ENCODE measurements around the gene CLIP4. TPM values are rescaled to one million over a fixed set of nuclear protein-coding genes. Genes with fewer than 3 reads are reported as not detected.

Gene CLIP4
- total and polyA plus RNA-seq, 2 experiments from 2014 or later = 4.2 to 7.0 TPM

DNA sequence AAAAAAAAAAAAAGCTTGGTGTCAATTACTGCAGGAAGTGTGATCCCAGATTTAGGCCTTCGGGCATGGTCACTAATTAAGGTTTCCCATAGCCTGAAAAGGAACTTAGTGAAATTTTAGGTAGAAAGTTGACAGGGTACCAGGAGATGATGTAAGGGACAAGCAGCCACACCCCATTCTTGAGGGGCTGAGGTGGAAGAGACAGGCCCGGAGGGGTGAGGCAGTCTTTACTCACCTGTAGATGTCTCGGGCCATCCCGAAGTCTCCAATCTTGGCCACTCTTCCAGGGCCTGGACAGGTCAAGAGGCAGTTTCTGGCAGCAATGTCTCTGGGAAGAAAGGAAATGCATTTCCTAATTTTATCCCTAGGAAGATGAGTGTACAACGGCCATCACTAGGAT, 94.3 kb downstream of the CLIP4 start:
- Histone ChIP-seq H3K36me3 (no peaks in the 10 kb centered on the region), H3K27me3 (no peaks in the 10 kb centered on the region), H3K4me3 (no peak overlapping the region), H3K9me3 (ENCODE audit: low read depth) (no peaks in the 10 kb centered on the region), H3K4me1 (ENCODE audit: low read depth) (no peaks in the 10 kb centered on the region), H3K27ac (no peak overlapping the region)
- TF ChIP-seq, protein P1, sequence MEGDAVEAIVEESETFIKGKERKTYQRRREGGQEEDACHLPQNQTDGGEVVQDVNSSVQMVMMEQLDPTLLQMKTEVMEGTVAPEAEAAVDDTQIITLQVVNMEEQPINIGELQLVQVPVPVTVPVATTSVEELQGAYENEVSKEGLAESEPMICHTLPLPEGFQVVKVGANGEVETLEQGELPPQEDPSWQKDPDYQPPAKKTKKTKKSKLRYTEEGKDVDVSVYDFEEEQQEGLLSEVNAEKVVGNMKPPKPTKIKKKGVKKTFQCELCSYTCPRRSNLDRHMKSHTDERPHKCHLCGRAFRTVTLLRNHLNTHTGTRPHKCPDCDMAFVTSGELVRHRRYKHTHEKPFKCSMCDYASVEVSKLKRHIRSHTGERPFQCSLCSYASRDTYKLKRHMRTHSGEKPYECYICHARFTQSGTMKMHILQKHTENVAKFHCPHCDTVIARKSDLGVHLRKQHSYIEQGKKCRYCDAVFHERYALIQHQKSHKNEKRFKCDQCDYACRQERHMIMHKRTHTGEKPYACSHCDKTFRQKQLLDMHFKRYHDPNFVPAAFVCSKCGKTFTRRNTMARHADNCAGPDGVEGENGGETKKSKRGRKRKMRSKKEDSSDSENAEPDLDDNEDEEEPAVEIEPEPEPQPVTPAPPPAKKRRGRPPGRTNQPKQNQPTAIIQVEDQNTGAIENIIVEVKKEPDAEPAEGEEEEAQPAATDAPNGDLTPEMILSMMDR (IDR thresholded peaks at IDR 0.05; ENCODE audit: low read depth, low read length) = no peak
- no peak for DNase-seq (ENCODE audit: low read depth in 1 of 2, low spot score in 1 of 2)

DNA sequence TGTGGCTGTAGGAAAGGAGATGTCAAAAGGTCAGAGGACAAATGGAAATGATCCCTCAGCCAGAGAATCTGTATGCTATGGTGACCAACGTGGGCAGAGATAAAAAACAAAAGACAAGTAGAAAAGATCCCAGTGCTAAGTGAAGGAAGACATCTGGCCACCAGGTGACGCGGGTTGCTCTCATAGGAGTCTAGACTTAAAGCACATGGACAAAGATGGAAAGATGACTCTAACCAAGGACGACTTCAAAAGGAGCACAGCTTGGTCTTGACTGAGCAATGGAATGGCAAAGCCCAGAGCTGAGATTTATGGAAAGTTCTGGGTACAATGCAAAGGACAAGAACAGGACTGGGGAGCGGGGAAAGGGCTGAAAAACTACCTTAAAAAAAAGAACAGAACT, 96.8 kb downstream of the CLIP4 start:
- Histone ChIP-seq H3K27me3 (no peaks in the 10 kb centered on the region), H3K27ac (no peak overlapping the region), H3K9me3 (ENCODE audit: low read depth) (no peaks in the 10 kb centered on the region), H3K4me1 (ENCODE audit: low read depth) (no peaks in the 10 kb centered on the region), H3K4me3 (no peak overlapping the region), H3K36me3 (no peaks in the 10 kb centered on the region)
- peak in 1 of 2 donors; percentile 6 for DNase-seq (ENCODE audit: low read depth in 1 of 2, low spot score in 1 of 2)
- TF ChIP-seq, protein P1 (IDR thresholded peaks at IDR 0.05; ENCODE audit: low read depth, low read length) = no peak

DNA sequence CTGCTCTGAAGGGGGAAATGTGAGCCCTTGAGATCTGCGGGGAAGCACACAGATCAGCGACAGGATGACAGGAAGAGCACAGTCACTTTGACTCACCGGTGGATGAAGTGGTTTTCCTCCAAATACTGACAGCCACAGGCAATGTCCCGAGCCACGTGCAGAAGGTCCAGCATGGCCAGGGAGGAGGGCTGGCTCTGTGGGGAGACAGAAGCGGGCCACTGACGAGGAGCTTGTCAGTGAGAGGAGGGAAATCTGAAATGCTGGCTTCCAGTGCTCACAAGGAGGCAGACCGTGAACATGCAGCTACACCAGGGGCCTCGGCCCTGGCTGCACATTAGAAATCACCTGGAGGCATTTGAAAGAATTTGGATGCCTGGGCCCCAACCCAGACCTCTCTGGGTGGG, 98.7 kb downstream of the CLIP4 start:
- H3K27ac ChIP-seq = no peak overlapping the region
- no peaks in the 10 kb centered on the region for H3K9me3 ChIP-seq (ENCODE audit: low read depth)
- TF ChIP-seq, protein P1 (IDR thresholded peaks at IDR 0.05; ENCODE audit: low read depth, low read length) = no peak
- H3K4me3 ChIP-seq = no peak overlapping the region
- H3K27me3 ChIP-seq = no peaks in the 10 kb centered on the region
- DNase-seq (ENCODE audit: low read depth in 1 of 2, low spot score in 1 of 2) = no peak
- no peaks in the 10 kb centered on the region for H3K36me3 ChIP-seq
- H3K4me1 ChIP-seq (ENCODE audit: low read depth) = no peaks in the 10 kb centered on the region

DNA sequence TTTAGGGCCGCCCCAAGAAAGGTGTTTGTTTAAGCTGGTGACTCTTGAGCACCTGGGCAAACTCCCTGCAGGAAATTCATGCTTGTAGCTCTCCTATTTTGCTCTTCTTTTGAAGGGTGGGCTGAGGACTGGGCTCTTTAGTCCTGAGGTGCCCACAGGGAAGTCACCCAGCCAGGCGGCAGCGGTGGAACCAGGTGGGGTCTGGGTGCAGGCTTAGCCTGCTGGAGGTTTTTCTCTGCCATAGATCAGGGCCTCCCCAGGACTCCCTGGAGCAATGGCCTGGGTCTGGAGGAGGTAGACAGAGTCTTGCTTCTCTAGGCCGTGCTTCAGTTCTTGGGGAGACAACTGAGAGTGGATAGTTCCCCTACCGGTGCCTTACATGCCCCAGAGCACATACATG, 99.9 kb downstream of the CLIP4 start:
- no peak overlapping the region for H3K27ac ChIP-seq
- H3K27me3 ChIP-seq = no peaks in the 10 kb centered on the region
- no peaks in the 10 kb centered on the region for H3K4me1 ChIP-seq (ENCODE audit: low read depth)
- no peak for DNase-seq (ENCODE audit: low read depth in 1 of 2, low spot score in 1 of 2)
- H3K9me3 ChIP-seq (ENCODE audit: low read depth) = no peaks in the 10 kb centered on the region
- no peaks in the 10 kb centered on the region for H3K36me3 ChIP-seq
- TF ChIP-seq, protein P1 (IDR thresholded peaks at IDR 0.05; ENCODE audit: low read depth, low read length) = no peak
- H3K4me3 ChIP-seq = no peak overlapping the region

DNA sequence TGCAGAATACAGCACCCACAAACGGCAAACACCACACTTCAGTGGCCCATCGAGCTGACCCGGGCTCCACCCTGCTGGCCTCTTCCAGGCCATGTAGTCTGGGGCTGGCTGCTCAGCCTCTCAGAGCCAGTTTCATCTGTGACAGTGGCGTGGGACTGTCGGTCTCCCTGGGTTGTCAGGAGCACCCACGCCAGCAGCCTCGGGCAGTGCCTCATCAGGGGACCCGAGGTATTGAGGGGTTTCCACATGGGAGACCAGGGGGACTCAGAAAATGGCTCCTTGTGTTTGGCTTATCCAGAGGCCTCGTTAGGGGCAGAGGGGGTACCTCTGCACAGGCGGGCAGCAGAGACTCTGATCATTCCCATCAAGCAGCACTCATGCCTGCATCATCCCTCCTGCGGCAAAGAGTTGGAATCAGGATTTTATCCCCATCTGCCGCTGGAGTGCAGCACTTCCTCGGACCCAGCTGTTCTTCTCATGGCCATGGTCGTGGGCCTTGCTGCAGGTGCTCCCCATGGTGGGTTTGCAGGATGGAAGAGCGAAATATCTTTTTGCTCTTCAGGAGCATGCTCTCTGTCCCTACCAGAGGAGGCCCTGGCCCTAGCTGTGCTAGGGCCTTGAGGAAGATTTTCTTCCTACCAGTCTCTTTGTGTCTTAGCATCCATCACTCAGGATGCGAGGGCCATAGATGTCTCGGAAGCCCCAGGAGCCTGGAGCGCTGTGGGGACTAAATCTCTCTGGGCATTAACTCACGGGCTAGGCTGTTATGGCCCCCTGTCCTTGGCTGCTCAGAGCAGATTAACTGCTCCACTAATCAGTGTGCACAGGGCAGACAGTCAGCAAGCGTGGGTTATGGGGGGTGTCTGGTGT, 100.8 kb downstream of the CLIP4 start:
- H3K27ac ChIP-seq = no peak overlapping the region
- H3K36me3 ChIP-seq = no peaks in the 10 kb centered on the region
- H3K9me3 ChIP-seq (ENCODE audit: low read depth) = no peaks in the 10 kb centered on the region
- no peaks in the 10 kb centered on the region for H3K27me3 ChIP-seq
- H3K4me1 ChIP-seq (ENCODE audit: low read depth) = no peaks in the 10 kb centered on the region
- DNase-seq (ENCODE audit: low read depth in 1 of 2, low spot score in 1 of 2) = no peak
- no peak overlapping the region for H3K4me3 ChIP-seq
- TF ChIP-seq, protein P1 (IDR thresholded peaks at IDR 0.05; ENCODE audit: low read depth, low read length) = no peak

Measured in cardiac muscle cell (in vitro differentiated cells and primary cell).